OCI-LY7 (cell line): ENCODE results near the gene KRTAP10-8. TPM values are rescaled to one million over a fixed set of nuclear protein-coding genes. Genes with fewer than 3 reads are reported as not detected.

Experiments used
- BruUV-seq: library from RNA; stranded (reverse); fragments of 400-500 nt; replicated peaks from 2 replicates; lab custom pipeline; 2021; lab: Mats Ljungman, UMichigan
- CTCF ChIA-PET: fragments of 300-600 bp; sonication (Branson Sonifier 250); formaldehyde crosslinking; loops from one replicate; lab custom pipeline; 2022; ENCODE audit warnings: antibody characterized with exemption; ENCODE audit not compliant: unreplicated experiment; lab: Charles Lee
- POLR2A ChIA-PET: fragments of 300-600 bp; sonication (Branson Sonifier 250); formaldehyde crosslinking; loops from one replicate; lab custom pipeline; 2022; ENCODE audit warnings: antibody characterized with exemption; lab: Charles Lee
- DNase-seq: peaks from one replicate; pipeline ENCODE4 v3.0.0-alpha.2; 2015; ENCODE audit warnings: low spot score
- H2AFZ ChIP-seq: fragments of 200-600 bp; sonication (generic), shearing (Covaris generic); 2 replicates; pipeline ENCODE4 v1.6.1; 2014; ENCODE audit warnings: mild to moderate bottlenecking, antibody characterized with exemption, low read length, moderate library complexity
- H3K27ac ChIP-seq: fragments of 200-600 bp; sonication (generic); 2 replicates; pipeline ENCODE4 v1.5.1; 2014; ENCODE audit warnings: mixed run types, low read depth, mild to moderate bottlenecking, moderate library complexity, low read length, inconsistent platforms; ENCODE audit not compliant: poor library complexity, severe bottlenecking
- H3K36me3 ChIP-seq: fragments of 200-600 bp; sonication (generic); 2 replicates; pipeline ENCODE4 v1.6.1; 2014; ENCODE audit warnings: mild to moderate bottlenecking, antibody characterized with exemption, low read length, moderate library complexity, mixed read lengths; ENCODE audit not compliant: insufficient read depth
- H3K4me1 ChIP-seq: fragments of 200-600 bp; sonication (generic); 2 replicates; pipeline ENCODE4 v1.5.1; 2014; ENCODE audit warnings: mild to moderate bottlenecking, low read length; ENCODE audit not compliant: insufficient read depth, poor library complexity, severe bottlenecking
- H3K4me2 ChIP-seq: fragments of 200-600 bp; sonication (generic); 2 replicates; pipeline ENCODE4 v1.6.1; 2014; ENCODE audit warnings: mild to moderate bottlenecking, low read length
- H3K4me3 ChIP-seq: fragments of 200-600 bp; sonication (generic); 2 replicates; pipeline ENCODE4 v1.5.1; 2014; ENCODE audit warnings: mild to moderate bottlenecking, low read depth, low read length; ENCODE audit not compliant: poor library complexity, severe bottlenecking
- H3K79me2 ChIP-seq: fragments of 200-600 bp; sonication (generic); 2 replicates; pipeline ENCODE4 v1.6.1; 2016; ENCODE audit warnings: low read depth, mild to moderate bottlenecking, low read length, moderate library complexity, mixed read lengths; ENCODE audit not compliant: insufficient read depth
- H3K9me2 ChIP-seq: fragments of 200-600 bp; sonication (generic); 2 replicates; pipeline ENCODE4 v1.6.1; 2016; ENCODE audit warnings: mild to moderate bottlenecking, low read length, mixed read lengths; ENCODE audit not compliant: insufficient read depth
- H3K9me3 ChIP-seq: fragments of 200-600 bp; sonication (generic); 2 replicates; pipeline ENCODE4 v1.6.1; 2014; ENCODE audit warnings: mild to moderate bottlenecking, mixed run types, low read length, mixed read lengths
- H4K20me1 ChIP-seq: fragments of 200-600 bp; sonication (generic); 2 replicates; pipeline ENCODE4 v1.6.1; 2014; ENCODE audit warnings: mild to moderate bottlenecking, antibody characterized with exemption, low read length, moderate library complexity, mixed read lengths; ENCODE audit not compliant: insufficient read depth
- EZH2phosphoT487 ChIP-seq: fragments of 200-600 bp; sonication (generic); IDR thresholded peaks from 2 replicates; pipeline ENCODE4 v1.6.1; 2018; ENCODE audit warnings: low read depth, borderline replicate concordance, mild to moderate bottlenecking, mixed run types, antibody characterized with exemption, low read length, moderate library complexity, mixed read lengths
- intact Hi-C: fragments of 100-400 bp; cut with micrococcal nuclease; formaldehyde crosslinking; loops from one replicate; pipeline ENCODE4 v1.10.0; 2022; ENCODE audit not compliant: unreplicated experiment
- total RNA-seq, 2 experiments: library from RNA; depleted of rRNA in 1 of 2; stranded (reverse); fragments of >200 nt in 1 of 2; shearing (Covaris generic) in 1 of 2; gene quantifications; 2 replicates each; pipeline ENCODE4 v1.2.3, GENCODE V29; 2014 to 2022
- TF ChIP-seq, protein P1 (sequence below): fragments of 200-600 bp; sonication (generic); conservative IDR thresholded peaks from 2 replicates; pipeline ENCODE4 v1.5.1; 2014; ENCODE audit warnings: mild to moderate bottlenecking, antibody characterized with exemption, low read length, moderate library complexity, mixed read lengths

The KRTAP10-8 gene
- total RNA-seq, 2 experiments from 2014 or later, result not detected

- no peak overlapping the region for H2AFZ ChIP-seq
- CTCF ChIA-PET, result no interaction called here
- no peaks in the 10 kb centered on the region for H3K36me3 ChIP-seq
- TF ChIP-seq EZH2phosphoT487, result no peak
- TF ChIP-seq, protein P1, sequence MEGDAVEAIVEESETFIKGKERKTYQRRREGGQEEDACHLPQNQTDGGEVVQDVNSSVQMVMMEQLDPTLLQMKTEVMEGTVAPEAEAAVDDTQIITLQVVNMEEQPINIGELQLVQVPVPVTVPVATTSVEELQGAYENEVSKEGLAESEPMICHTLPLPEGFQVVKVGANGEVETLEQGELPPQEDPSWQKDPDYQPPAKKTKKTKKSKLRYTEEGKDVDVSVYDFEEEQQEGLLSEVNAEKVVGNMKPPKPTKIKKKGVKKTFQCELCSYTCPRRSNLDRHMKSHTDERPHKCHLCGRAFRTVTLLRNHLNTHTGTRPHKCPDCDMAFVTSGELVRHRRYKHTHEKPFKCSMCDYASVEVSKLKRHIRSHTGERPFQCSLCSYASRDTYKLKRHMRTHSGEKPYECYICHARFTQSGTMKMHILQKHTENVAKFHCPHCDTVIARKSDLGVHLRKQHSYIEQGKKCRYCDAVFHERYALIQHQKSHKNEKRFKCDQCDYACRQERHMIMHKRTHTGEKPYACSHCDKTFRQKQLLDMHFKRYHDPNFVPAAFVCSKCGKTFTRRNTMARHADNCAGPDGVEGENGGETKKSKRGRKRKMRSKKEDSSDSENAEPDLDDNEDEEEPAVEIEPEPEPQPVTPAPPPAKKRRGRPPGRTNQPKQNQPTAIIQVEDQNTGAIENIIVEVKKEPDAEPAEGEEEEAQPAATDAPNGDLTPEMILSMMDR, result no peak
- H3K9me3 ChIP-seq, result no peaks in the 10 kb centered on the region
- no peaks in the 10 kb centered on the region for H3K9me2 ChIP-seq
- H3K27ac ChIP-seq, result no peak overlapping the region
- no peaks in the 10 kb centered on the region for H3K79me2 ChIP-seq
- H4K20me1 ChIP-seq, result no peaks in the 10 kb centered on the region
- H3K4me1 ChIP-seq, result no peaks in the 10 kb centered on the region
- H3K4me2 ChIP-seq, result no peak overlapping the region
- BruUV-seq, result no TSS peak
- intact Hi-C loops, result no loop called here
- DNase-seq, result no peak
- POLR2A ChIA-PET, result interaction anchor here (0.7 kb wide), 2 partner anchors 17 to 107 kb away, joined by 3 to 8 read pairs; no protein-coding TSS in a partner anchor
- no peak overlapping the region for H3K4me3 ChIP-seq
Measured at GRCh38 chr21:44594406-44594916, 17.4 kb upstream of the KRTAP10-8 start.

DNA sequence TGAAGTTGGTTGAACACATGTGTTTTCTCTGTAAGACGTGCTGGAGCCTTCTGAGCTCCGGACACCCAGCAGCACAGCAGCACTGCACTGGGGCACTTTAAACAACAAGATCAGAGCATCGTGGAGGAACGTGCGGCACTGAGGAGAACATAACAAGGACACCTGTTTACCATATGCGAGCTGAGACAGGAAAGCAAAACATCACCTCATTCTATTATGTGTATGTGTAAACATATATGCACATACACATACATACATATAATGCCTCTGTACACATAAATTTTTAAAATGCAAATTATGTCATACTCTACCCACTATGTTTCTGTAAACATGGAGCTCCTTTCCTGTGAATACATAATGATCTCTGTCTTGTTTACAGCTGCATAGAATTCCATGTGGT is 16.4 kb upstream of the KRTAP10-8 start:
- H3K4me1 ChIP-seq, result no peaks in the 10 kb centered on the region
- no peaks in the 10 kb centered on the region for H3K36me3 ChIP-seq
- no peak for DNase-seq
- no TSS peak for BruUV-seq
- no peaks in the 10 kb centered on the region for H3K9me3 ChIP-seq
- CTCF ChIA-PET, result no interaction called here
- H3K9me2 ChIP-seq, result no peaks in the 10 kb centered on the region
- H2AFZ ChIP-seq, result no peak overlapping the region
- no peak overlapping the region for H3K27ac ChIP-seq
- no peaks in the 10 kb centered on the region for H4K20me1 ChIP-seq
- H3K4me2 ChIP-seq, result no peak overlapping the region
- intact Hi-C loops, result no loop called here
- POLR2A ChIA-PET, result no interaction called here
- H3K4me3 ChIP-seq, result no peak overlapping the region
- no peaks in the 10 kb centered on the region for H3K79me2 ChIP-seq
- no peak for TF ChIP-seq EZH2phosphoT487
- TF ChIP-seq, protein P1, result no peak

DNA sequence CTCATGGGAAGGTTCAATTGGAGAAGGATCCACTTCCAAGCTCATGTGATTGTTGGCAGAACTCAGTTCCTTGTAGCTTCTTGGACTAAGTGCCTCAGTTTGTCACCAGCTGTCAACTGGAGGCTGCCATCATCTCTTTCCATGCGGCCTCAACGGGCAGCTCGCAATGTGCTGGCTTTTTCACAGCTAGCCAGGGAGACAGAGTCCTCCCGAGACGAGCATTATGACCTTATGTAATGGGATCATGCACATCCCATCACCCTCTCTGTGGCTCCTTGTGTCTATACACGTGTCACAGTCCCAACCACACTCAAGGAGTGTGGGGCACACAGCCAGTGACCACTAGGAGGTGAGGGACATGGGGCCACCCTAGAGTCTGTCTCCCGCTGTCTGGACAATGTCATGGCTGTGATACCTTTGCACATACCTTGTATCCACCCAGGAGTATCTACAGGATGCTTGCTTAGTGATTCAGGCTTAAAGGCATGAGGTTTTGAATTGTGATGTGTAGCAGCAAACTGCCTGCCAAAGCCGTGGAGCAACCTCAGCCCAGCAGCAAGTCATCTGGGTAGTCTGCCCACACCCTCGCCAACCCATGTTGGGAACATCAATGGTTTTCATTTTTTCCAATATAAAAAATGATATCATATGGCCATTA is 15.7 kb upstream of the KRTAP10-8 start:
- POLR2A ChIA-PET, result no interaction called here

More for the DNA sequence above, 15.7 kb upstream of the KRTAP10-8 start:
- H3K79me2 ChIP-seq, result no peaks in the 10 kb centered on the region
- no peaks in the 10 kb centered on the region for H3K36me3 ChIP-seq
- H3K4me2 ChIP-seq, result no peak overlapping the region
- H3K9me2 ChIP-seq, result no peaks in the 10 kb centered on the region
- H3K4me1 ChIP-seq, result no peaks in the 10 kb centered on the region
- BruUV-seq, result no TSS peak
- H3K27ac ChIP-seq, result no peak overlapping the region
- no peaks in the 10 kb centered on the region for H3K9me3 ChIP-seq
- no peak overlapping the region for H2AFZ ChIP-seq
- TF ChIP-seq EZH2phosphoT487, result no peak
- TF ChIP-seq, protein P1, result no peak
- CTCF ChIA-PET, result no interaction called here
- DNase-seq, result no peak
- H4K20me1 ChIP-seq, result no peaks in the 10 kb centered on the region
- intact Hi-C loops, result no loop called here
- no peak overlapping the region for H3K4me3 ChIP-seq
